ENCODE data around the gene ISG20.

DNA sequence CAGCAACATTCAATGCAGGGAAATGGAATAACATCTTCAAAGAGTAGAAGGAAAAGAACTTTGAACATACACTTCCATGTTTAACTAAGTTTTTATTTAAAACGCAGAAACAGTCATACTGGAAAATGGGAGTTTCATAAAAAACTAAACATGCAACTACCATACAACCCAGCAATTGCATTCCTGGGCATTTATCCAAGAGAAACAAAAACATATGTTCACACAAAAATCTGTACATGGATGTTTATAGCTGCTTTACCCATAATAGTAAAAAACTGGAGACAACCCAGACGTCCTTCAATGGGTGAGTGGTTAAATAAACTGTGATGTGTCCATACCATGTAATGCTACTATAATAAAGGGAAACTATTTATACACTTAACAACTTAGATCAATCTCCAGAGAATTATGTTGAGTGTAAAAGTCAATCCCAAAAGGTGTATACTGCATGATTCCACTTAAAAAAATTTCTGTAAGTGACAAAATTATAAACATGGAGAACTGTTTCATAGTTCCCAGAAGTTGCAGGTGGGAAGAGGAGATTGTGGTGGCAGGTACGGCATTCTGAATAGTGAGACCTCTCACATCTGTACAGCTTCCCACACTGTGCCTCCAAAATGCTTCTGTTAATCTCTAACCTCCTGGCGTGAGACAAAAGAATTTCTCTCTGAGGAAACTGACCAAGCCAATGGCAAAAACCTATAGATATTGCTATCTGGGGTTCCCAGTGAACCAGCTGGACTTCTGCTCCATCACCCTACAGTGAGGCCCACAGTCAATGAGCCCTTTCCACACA is 23.1 kb downstream of the ISG20 start:
- no peak for TF ChIP-seq CTCF (conservative IDR thresholded peaks at IDR 0.05 in 1 of 2, IDR thresholded peaks at IDR 0.05 in 1 of 2; ENCODE audit: extremely low read depth in 1 of 2, insufficient read depth in 1 of 2, low read depth in 1 of 2, low read length in 2 of 2)
- no peak for TF ChIP-seq EZH2 (IDR thresholded peaks at IDR 0.05; ENCODE audit: borderline replicate concordance, low read length)

Measured in mammary epithelial cell (primary cell).